PC-9 (cell line): ENCODE results near the gene WDR27. TPM values are rescaled to one million over a fixed set of nuclear protein-coding genes. Genes with fewer than 3 reads are reported as not detected.

ENCODE experiments used
- BruUV-seq: library from RNA; stranded (reverse); fragments of 400-500 nt; replicated peaks from 2 replicates; lab custom pipeline; 2021; lab: Mats Ljungman, UMichigan
- CTCF ChIA-PET: fragments of 300-600 bp; sonication (Branson Sonifier 250); formaldehyde crosslinking; loops from one replicate; lab custom pipeline; 2022; ENCODE audit warnings: antibody characterized with exemption; lab: Charles Lee
- POLR2A ChIA-PET: fragments of 300-600 bp; sonication (Branson Sonifier 250); formaldehyde crosslinking; loops from one replicate; lab custom pipeline; 2022; ENCODE audit warnings: antibody characterized with exemption; ENCODE audit not compliant: unreplicated experiment; lab: Charles Lee
- DNase-seq, 2 experiments: peaks; one replicate each; pipeline versions ENCODE4 v3.0.0 to v3.0.0-alpha.2; 2015 to 2022; ENCODE audit warnings: mixed read lengths in 1 of 2
- H2AFZ ChIP-seq: fragments of 200-600 bp; sonication (generic); 2 replicates; pipeline ENCODE4 v1.8.1; 2017; ENCODE audit warnings: antibody characterized with exemption
- H3F3A ChIP-seq: fragments of 200-600 bp; sonication (generic); 2 replicates; pipeline ENCODE4 v1.8.1; 2017; ENCODE audit warnings: antibody characterized with exemption, mild to moderate bottlenecking, low read depth; ENCODE audit not compliant: insufficient read depth
- H3K27ac ChIP-seq: fragments of 200-600 bp; sonication (generic); 2 replicates; pipeline ENCODE4 v1.6.1; 2016; ENCODE audit warnings: mixed run types
- H3K27me3 ChIP-seq: fragments of 200-600 bp; sonication (generic); 2 replicates; pipeline ENCODE4 v1.6.1; 2016; ENCODE audit warnings: low read depth, mixed run types; ENCODE audit not compliant: insufficient read depth
- H3K36me3 ChIP-seq: fragments of 200-600 bp; sonication (generic); 2 replicates; pipeline ENCODE4 v1.6.1; 2016; ENCODE audit warnings: low read depth, mixed run types
- H3K4me1 ChIP-seq: fragments of 200-600 bp; sonication (generic); replicated peaks from 2 replicates; pipeline ENCODE4 v1.6.1; 2016; ENCODE audit warnings: mixed run types; ENCODE audit not compliant: insufficient read depth
- H3K4me2 ChIP-seq: fragments of 200-600 bp; sonication (generic); 2 replicates; pipeline ENCODE4 v1.6.1; 2017; ENCODE audit warnings: mixed run types
- H3K4me3 ChIP-seq: fragments of 200-600 bp; sonication (generic); 2 replicates; pipeline ENCODE4 v1.6.1; 2016; ENCODE audit warnings: mixed run types
- H3K79me2 ChIP-seq: fragments of 200-600 bp; sonication (generic); 2 replicates; pipeline ENCODE4 v1.6.1; 2017; ENCODE audit warnings: low read depth, mixed run types
- H3K9me2 ChIP-seq: fragments of 200-600 bp; sonication (generic); 2 replicates; pipeline ENCODE4 v1.8.1; 2017; ENCODE audit warnings: mild to moderate bottlenecking; ENCODE audit not compliant: insufficient read depth
- H3K9me3 ChIP-seq: fragments of 200-600 bp; sonication (generic); 2 replicates; pipeline ENCODE4 v1.8.1; 2016; ENCODE audit warnings: low read depth; ENCODE audit not compliant: insufficient read depth
- H4K20me1 ChIP-seq: fragments of 200-600 bp; sonication (generic); 2 replicates; pipeline ENCODE4 v1.8.1; 2017; ENCODE audit not compliant: insufficient read depth
- EZH2 ChIP-seq: fragments of 200-600 bp; sonication (generic); IDR thresholded peaks from 2 replicates; pipeline ENCODE4 v1.8.0; 2017; ENCODE audit warnings: antibody characterized with exemption, low read depth
- intact Hi-C: fragments of 100-400 bp; cut with micrococcal nuclease; formaldehyde crosslinking; loops from one replicate; pipeline ENCODE4 v1.10.0; 2022; ENCODE audit not compliant: unreplicated experiment
- total RNA-seq: library from RNA; stranded (reverse); gene quantifications from 2 replicates; pipeline ENCODE4 v1.2.3, GENCODE V29; 2021
- TF ChIP-seq, protein P1 (sequence below): fragments of 200-600 bp; sonication (generic); conservative IDR thresholded peaks from 2 replicates; pipeline ENCODE4 v1.6.1; 2017; ENCODE audit warnings: mixed run types, antibody characterized with exemption, mild to moderate bottlenecking, moderate library complexity

Gene WDR27
- total RNA-seq, 1 experiment from 2014 or later, result 54.2 TPM

DNA sequence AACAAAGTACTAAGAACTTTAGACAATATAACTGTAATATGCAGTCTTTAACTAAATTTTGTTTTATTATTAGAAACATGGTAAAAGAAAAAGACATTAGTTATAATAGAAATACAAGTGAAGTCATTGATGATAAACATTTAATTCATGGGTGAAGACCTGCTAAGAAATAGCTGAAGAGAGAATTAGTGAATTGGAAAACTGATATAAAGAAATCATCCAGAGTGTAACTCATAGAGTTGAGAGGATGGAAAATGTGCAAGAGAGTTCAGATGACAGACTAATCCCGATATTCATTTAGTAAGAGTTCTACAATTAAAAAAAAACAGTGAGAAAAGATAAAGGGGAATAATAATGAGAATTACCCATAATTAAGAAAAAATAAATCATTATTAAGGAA is 227.5 kb downstream of the WDR27 start:
- BruUV-seq, result no TSS peak
- POLR2A ChIA-PET, result no interaction called here
- DNase-seq, result no peak
- Histone ChIP-seq H2AFZ (no peak overlapping the region), H3K79me2 (no peaks in the 10 kb centered on the region), H3F3A (no peaks in the 10 kb centered on the region), H4K20me1 (no peaks in the 10 kb centered on the region), H3K4me2 (no peak overlapping the region), H3K4me3 (no peak overlapping the region), H3K4me1 (no peaks in the 10 kb centered on the region), H3K27ac (no peak overlapping the region), H3K9me2 (no peaks in the 10 kb centered on the region), H3K27me3 (no peaks in the 10 kb centered on the region), H3K9me3 (peaks cover 5% of the 10 kb centered on the region; the same call in 1 of the 2 replicates), H3K36me3 (no peaks in the 10 kb centered on the region)
- CTCF ChIA-PET, result no interaction called here
- no peak for TF ChIP-seq EZH2
- TF ChIP-seq, protein P1, sequence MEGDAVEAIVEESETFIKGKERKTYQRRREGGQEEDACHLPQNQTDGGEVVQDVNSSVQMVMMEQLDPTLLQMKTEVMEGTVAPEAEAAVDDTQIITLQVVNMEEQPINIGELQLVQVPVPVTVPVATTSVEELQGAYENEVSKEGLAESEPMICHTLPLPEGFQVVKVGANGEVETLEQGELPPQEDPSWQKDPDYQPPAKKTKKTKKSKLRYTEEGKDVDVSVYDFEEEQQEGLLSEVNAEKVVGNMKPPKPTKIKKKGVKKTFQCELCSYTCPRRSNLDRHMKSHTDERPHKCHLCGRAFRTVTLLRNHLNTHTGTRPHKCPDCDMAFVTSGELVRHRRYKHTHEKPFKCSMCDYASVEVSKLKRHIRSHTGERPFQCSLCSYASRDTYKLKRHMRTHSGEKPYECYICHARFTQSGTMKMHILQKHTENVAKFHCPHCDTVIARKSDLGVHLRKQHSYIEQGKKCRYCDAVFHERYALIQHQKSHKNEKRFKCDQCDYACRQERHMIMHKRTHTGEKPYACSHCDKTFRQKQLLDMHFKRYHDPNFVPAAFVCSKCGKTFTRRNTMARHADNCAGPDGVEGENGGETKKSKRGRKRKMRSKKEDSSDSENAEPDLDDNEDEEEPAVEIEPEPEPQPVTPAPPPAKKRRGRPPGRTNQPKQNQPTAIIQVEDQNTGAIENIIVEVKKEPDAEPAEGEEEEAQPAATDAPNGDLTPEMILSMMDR, result no peak
- intact Hi-C loops, result no loop called here

DNA sequence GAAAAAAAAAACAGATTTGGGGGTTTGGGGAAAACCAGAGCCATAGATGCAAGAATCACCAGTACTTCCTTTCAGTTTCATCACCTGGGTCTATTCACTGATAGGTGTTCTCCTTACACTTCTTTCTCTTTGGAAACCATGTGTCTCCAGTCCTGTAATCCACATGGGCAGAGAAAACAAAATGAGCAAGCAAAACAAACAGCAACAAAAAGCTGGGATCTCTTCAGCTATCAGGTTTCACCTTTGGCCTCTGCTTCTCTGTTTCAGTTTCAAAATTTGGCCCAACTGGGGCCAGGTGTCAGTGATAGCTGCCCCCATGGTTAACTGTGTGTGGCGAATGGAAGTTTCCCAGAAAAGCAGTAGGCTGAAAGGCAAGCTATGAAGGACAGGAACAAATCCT is 228.2 kb downstream of the WDR27 start:
- CTCF ChIA-PET, result no interaction called here
- POLR2A ChIA-PET, result no interaction called here
- no TSS peak for BruUV-seq

DNA sequence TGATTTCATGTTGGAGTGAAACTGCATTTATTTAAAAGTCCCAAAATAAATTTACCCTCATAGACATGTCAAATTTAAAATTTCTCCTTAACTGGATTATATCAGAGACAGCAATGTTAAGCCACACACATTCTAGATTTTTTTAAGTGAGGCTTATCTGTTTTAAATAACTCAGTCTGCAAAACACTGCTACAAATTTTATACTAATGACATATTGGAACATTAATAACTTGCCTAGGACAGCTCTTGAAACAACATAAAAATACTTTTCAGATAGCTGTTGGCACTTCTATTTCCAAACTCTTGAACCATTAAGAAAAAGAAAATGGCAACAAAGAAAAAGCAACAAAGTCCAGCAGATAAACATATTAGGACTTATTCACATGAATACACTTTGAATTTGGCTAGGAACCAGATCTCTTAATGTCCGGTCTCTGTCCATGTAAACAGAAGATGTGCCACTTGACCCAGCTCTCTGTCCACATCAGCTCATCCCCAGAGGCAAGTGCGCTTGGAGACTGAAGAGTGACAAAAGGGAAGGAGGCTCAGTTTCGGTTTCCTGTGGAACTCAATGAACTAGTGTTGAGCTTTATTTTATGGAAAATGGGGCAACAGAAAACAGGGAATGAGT is 228.9 kb downstream of the WDR27 start:
- no peaks in the 10 kb centered on the region for H4K20me1 ChIP-seq
- H3K27ac ChIP-seq, result no peak overlapping the region
- no peak overlapping the region for H3K4me3 ChIP-seq
- no peak for TF ChIP-seq EZH2
- TF ChIP-seq, protein P1, result no peak
- no peaks in the 10 kb centered on the region for H3K9me2 ChIP-seq
- BruUV-seq, result no TSS peak
- CTCF ChIA-PET, result no interaction called here
- no peak overlapping the region for H2AFZ ChIP-seq
- no peaks in the 10 kb centered on the region for H3F3A ChIP-seq
- no peak overlapping the region for H3K4me2 ChIP-seq
- no peaks in the 10 kb centered on the region for H3K27me3 ChIP-seq
- DNase-seq, result no peak
- H3K9me3 ChIP-seq, result peaks cover 5% of the 10 kb centered on the region; the same call in 1 of the 2 replicates
- H3K4me1 ChIP-seq, result no peaks in the 10 kb centered on the region
- POLR2A ChIA-PET, result no interaction called here
- intact Hi-C loops, result no loop called here
- H3K79me2 ChIP-seq, result no peaks in the 10 kb centered on the region
- no peaks in the 10 kb centered on the region for H3K36me3 ChIP-seq

More for the DNA sequence above, 228.2 kb downstream of the WDR27 start:
- H3K27me3 ChIP-seq, result no peaks in the 10 kb centered on the region
- no peaks in the 10 kb centered on the region for H3K9me2 ChIP-seq
- H3K27ac ChIP-seq, result no peak overlapping the region
- DNase-seq, result no peak
- H3K79me2 ChIP-seq, result no peaks in the 10 kb centered on the region
- H3F3A ChIP-seq, result no peaks in the 10 kb centered on the region
- TF ChIP-seq, protein P1, result no peak
- TF ChIP-seq EZH2, result no peak
- H3K9me3 ChIP-seq, result peaks cover 5% of the 10 kb centered on the region; the same call in 1 of the 2 replicates
- no peak overlapping the region for H2AFZ ChIP-seq
- H3K36me3 ChIP-seq, result no peaks in the 10 kb centered on the region
- intact Hi-C loops, result no loop called here
- no peak overlapping the region for H3K4me2 ChIP-seq
- no peaks in the 10 kb centered on the region for H4K20me1 ChIP-seq
- H3K4me3 ChIP-seq, result no peak overlapping the region
- no peaks in the 10 kb centered on the region for H3K4me1 ChIP-seq
